ENCODE results near the gene LRFN4. TPM values are rescaled to one million over a fixed set of nuclear protein-coding genes. Genes with fewer than 3 reads are reported as not detected.

The LRFN4 gene
- total and polyA plus RNA-seq, 4 donors, result 0.75 to 3.4 (median 1.5) TPM; not detected in 1

- Histone ChIP-seq H3K9me3 (ENCODE audit: control insufficient read depth in 4 of 4, low read length in 3 of 4) (no peaks in the 10 kb centered on the region), H3K9ac (ENCODE audit: low read depth in 1 of 2, low read length in 2 of 2) (no peak overlapping the region), H3K4me1 (ENCODE audit: control insufficient read depth in 4 of 4, insufficient read depth in 4 of 4, low read length in 3 of 4) (peaks cover 0 to 4% (median 3%) of the 10 kb centered on the region in 4 donors), H3K27ac (ENCODE audit: low read depth in 1 of 2, low read length in 2 of 2) (no peak overlapping the region), H3K27me3 (ENCODE audit: control insufficient read depth in 4 of 4, insufficient read depth in 4 of 4, low read length in 3 of 4) (no peaks in the 10 kb centered on the region), H3K4me3 (ENCODE audit: low read depth in 1 of 3, low read length in 3 of 3) (no peak overlapping the region), H3K36me3 (ENCODE audit: control insufficient read depth in 4 of 4, insufficient read depth in 3 of 4, low read depth in 1 of 4, low read length in 3 of 4) (peaks cover 14 to 61% (median 27%) of the 10 kb centered on the region in 4 donors)
- TF ChIP-seq GABPA (IDR thresholded peaks at IDR 0.05 in 1 of 2, conservative IDR thresholded peaks at IDR 0.05 in 1 of 2) (no peak), MAX (IDR thresholded peaks at IDR 0.05) (no peak), CTCF (IDR thresholded peaks at IDR 0.05; ENCODE audit: low read depth, low read length, missing input control) (no peak), YY1 (IDR thresholded peaks at IDR 0.05) (no peak), RXRA (IDR thresholded peaks at IDR 0.05) (no peak), RAD21 (IDR thresholded peaks at IDR 0.05) (no peak), HNF4A (conservative IDR thresholded peaks at IDR 0.05) (no peak), FOXA1 (IDR thresholded peaks at IDR 0.05) (no peak), ATF3 (IDR thresholded peaks at IDR 0.05) (no peak), TAF1 (conservative IDR thresholded peaks at IDR 0.05) (no peak), JUND (IDR thresholded peaks at IDR 0.05) (no peak), REST (IDR thresholded peaks at IDR 0.05) (no peak), NR2F2 (IDR thresholded peaks at IDR 0.05) (no peak), FOXA2 (IDR thresholded peaks at IDR 0.05) (no peak), EGR1 (IDR thresholded peaks at IDR 0.05; ENCODE audit: low read depth in 2 of 2) (no peak), ZBTB33 (IDR thresholded peaks at IDR 0.05) (no peak), SP1 (IDR thresholded peaks at IDR 0.05) (no peak), HNF4G (IDR thresholded peaks at IDR 0.05) (no peak)
- 95% methylated on average over 23 of the region's 23 CpGs for WGBS
- no peak for DNase-seq (ENCODE audit: low spot score)
These were observed 6.2 kb upstream of the LRFN4 start for GRCh38 chr11:66850588-66851238.

Data from liver (tissue), 9 donors.